ENCODE results near the gene HID1. TPM values are rescaled to one million over a fixed set of nuclear protein-coding genes. Genes with fewer than 3 reads are reported as not detected.

The HID1 gene
- total and polyA plus RNA-seq, 2 experiments from 2014 or later, result 8.7 to 10.9 TPM

DNA sequence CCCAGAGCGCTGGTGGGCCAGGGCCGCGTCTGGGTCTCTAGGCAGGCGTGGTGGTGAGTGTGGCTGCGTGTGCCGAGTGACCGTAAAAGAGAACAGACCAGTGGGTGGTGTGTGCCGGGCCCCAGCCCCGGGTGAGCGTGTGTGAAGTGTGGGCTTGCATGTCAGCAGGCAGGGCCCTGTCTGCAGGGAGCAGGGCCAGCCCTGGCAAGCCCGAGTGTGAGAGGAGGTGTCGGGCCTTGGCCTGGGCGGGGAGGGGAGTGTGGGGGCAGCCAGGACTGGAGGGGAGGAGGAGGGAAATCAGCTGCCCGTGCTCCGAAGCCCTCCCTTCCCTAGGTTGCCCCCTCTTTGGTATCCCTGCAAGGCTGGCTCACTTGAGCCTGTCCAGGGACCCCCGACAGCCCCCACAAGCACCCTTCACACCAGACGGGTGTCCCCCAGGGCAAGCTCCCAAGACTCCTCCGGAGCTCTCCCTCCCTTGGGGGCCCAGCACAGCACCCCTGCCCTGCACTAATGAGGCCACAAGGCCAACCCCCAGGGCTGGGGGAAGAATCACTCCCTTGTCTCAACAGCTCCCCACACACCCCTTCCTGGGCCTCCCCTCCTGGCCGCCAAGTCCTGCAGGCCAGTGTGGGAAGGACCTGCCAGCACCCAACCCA is 51.4 kb downstream of the HID1 start:
- TF ChIP-seq ZNF114 (CRISPR knock-in tag; IDR thresholded peaks at IDR 0.05), result no peak
- TF ChIP-seq, protein P1, sequence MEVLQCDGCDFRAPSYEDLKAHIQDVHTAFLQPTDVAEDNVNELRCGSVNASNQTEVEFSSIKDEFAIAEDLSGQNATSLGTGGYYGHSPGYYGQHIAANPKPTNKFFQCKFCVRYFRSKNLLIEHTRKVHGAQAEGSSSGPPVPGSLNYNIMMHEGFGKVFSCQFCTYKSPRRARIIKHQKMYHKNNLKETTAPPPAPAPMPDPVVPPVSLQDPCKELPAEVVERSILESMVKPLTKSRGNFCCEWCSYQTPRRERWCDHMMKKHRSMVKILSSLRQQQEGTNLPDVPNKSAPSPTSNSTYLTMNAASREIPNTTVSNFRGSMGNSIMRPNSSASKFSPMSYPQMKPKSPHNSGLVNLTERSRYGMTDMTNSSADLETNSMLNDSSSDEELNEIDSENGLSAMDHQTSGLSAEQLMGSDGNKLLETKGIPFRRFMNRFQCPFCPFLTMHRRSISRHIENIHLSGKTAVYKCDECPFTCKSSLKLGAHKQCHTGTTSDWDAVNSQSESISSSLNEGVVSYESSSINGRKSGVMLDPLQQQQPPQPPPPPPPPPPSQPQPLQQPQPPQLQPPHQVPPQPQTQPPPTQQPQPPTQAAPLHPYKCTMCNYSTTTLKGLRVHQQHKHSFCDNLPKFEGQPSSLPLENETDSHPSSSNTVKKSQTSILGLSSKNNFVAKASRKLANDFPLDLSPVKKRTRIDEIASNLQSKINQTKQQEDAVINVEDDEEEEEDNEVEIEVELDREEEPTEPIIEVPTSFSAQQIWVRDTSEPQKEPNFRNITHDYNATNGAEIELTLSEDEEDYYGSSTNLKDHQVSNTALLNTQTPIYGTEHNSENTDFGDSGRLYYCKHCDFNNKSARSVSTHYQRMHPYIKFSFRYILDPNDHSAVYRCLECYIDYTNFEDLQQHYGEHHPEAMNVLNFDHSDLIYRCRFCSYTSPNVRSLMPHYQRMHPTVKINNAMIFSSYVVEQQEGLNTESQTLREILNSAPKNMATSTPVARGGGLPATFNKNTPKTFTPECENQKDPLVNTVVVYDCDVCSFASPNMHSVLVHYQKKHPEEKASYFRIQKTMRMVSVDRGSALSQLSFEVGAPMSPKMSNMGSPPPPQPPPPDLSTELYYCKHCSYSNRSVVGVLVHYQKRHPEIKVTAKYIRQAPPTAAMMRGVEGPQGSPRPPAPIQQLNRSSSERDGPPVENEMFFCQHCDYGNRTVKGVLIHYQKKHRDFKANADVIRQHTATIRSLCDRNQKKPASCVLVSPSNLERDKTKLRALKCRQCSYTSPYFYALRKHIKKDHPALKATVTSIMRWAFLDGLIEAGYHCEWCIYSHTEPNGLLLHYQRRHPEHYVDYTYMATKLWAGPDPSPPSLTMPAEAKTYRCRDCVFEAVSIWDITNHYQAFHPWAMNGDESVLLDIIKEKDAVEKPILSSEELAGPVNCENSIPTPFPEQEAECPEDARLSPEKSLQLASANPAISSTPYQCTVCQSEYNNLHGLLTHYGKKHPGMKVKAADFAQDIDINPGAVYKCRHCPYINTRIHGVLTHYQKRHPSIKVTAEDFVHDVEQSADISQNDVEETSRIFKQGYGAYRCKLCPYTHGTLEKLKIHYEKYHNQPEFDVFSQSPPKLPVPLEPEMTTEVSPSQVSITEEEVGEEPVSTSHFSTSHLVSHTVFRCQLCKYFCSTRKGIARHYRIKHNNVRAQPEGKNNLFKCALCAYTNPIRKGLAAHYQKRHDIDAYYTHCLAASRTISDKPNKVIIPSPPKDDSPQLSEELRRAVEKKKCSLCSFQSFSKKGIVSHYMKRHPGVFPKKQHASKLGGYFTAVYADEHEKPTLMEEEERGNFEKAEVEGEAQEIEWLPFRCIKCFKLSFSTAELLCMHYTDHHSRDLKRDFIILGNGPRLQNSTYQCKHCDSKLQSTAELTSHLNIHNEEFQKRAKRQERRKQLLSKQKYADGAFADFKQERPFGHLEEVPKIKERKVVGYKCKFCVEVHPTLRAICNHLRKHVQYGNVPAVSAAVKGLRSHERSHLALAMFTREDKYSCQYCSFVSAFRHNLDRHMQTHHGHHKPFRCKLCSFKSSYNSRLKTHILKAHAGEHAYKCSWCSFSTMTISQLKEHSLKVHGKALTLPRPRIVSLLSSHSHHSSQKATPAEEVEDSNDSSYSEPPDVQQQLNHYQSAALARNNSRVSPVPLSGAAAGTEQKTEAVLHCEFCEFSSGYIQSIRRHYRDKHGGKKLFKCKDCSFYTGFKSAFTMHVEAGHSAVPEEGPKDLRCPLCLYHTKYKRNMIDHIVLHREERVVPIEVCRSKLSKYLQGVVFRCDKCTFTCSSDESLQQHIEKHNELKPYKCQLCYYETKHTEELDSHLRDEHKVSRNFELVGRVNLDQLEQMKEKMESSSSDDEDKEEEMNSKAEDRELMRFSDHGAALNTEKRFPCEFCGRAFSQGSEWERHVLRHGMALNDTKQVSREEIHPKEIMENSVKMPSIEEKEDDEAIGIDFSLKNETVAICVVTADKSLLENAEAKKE (CRISPR knock-in tag; IDR thresholded peaks at IDR 0.05), result no peak
- TF ChIP-seq POLR2AphosphoS5 (IDR thresholded peaks at IDR 0.05; ENCODE audit: low read depth), result no peak
- TF ChIP-seq, protein P2, sequence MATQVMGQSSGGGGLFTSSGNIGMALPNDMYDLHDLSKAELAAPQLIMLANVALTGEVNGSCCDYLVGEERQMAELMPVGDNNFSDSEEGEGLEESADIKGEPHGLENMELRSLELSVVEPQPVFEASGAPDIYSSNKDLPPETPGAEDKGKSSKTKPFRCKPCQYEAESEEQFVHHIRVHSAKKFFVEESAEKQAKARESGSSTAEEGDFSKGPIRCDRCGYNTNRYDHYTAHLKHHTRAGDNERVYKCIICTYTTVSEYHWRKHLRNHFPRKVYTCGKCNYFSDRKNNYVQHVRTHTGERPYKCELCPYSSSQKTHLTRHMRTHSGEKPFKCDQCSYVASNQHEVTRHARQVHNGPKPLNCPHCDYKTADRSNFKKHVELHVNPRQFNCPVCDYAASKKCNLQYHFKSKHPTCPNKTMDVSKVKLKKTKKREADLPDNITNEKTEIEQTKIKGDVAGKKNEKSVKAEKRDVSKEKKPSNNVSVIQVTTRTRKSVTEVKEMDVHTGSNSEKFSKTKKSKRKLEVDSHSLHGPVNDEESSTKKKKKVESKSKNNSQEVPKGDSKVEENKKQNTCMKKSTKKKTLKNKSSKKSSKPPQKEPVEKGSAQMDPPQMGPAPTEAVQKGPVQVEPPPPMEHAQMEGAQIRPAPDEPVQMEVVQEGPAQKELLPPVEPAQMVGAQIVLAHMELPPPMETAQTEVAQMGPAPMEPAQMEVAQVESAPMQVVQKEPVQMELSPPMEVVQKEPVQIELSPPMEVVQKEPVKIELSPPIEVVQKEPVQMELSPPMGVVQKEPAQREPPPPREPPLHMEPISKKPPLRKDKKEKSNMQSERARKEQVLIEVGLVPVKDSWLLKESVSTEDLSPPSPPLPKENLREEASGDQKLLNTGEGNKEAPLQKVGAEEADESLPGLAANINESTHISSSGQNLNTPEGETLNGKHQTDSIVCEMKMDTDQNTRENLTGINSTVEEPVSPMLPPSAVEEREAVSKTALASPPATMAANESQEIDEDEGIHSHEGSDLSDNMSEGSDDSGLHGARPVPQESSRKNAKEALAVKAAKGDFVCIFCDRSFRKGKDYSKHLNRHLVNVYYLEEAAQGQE (IDR thresholded peaks at IDR 0.05; ENCODE audit: unreplicated experiment), result no peak
- TF ChIP-seq EZH2 (IDR thresholded peaks at IDR 0.05; ENCODE audit: low read depth, unreplicated experiment), result no peak
- TF ChIP-seq, protein P3, sequence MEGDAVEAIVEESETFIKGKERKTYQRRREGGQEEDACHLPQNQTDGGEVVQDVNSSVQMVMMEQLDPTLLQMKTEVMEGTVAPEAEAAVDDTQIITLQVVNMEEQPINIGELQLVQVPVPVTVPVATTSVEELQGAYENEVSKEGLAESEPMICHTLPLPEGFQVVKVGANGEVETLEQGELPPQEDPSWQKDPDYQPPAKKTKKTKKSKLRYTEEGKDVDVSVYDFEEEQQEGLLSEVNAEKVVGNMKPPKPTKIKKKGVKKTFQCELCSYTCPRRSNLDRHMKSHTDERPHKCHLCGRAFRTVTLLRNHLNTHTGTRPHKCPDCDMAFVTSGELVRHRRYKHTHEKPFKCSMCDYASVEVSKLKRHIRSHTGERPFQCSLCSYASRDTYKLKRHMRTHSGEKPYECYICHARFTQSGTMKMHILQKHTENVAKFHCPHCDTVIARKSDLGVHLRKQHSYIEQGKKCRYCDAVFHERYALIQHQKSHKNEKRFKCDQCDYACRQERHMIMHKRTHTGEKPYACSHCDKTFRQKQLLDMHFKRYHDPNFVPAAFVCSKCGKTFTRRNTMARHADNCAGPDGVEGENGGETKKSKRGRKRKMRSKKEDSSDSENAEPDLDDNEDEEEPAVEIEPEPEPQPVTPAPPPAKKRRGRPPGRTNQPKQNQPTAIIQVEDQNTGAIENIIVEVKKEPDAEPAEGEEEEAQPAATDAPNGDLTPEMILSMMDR (conservative IDR thresholded peaks at IDR 0.05; ENCODE audit: low read depth in 2 of 2), result no peak
- TF ChIP-seq EZH2phosphoT487 (IDR thresholded peaks at IDR 0.05; ENCODE audit: unreplicated experiment), result no peak
- TF ChIP-seq NANOG (IDR thresholded peaks at IDR 0.05; ENCODE audit: borderline replicate concordance), result no peak
- TF ChIP-seq STAT1 (IDR thresholded peaks at IDR 0.05; ENCODE audit: unreplicated experiment), result no peak
- TF ChIP-seq CREB1 (CRISPR knock-in tag; IDR thresholded peaks at IDR 0.05; ENCODE audit: low read depth), result no peak
- no peak for TF ChIP-seq JUNB (IDR thresholded peaks at IDR 0.05; ENCODE audit: unreplicated experiment)
- no peak for TF ChIP-seq ZNF331 (CRISPR knock-in tag; IDR thresholded peaks at IDR 0.05; ENCODE audit: low read depth)
- TF ChIP-seq, protein P4, sequence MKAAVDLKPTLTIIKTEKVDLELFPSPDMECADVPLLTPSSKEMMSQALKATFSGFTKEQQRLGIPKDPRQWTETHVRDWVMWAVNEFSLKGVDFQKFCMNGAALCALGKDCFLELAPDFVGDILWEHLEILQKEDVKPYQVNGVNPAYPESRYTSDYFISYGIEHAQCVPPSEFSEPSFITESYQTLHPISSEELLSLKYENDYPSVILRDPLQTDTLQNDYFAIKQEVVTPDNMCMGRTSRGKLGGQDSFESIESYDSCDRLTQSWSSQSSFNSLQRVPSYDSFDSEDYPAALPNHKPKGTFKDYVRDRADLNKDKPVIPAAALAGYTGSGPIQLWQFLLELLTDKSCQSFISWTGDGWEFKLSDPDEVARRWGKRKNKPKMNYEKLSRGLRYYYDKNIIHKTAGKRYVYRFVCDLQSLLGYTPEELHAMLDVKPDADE (IDR thresholded peaks at IDR 0.05), result no peak
- DNase-seq (ENCODE audit: low spot score), result no peak
- no peak overlapping the region for H3K27ac ChIP-seq (ENCODE audit: low read depth)
- H3K4me3 Mint-ChIP-seq, result no peak overlapping the region; the same call in 2 of the 3 replicates
- H3F3A ChIP-seq (replicated peaks; ENCODE audit: low read depth), result no peaks in the 10 kb centered on the region
- peak; percentile 2; the same call in 2 of the 3 replicates for ATAC-seq
- H3K9me3 Mint-ChIP-seq, result no peaks in the 10 kb centered on the region
- peak overlapping the region; percentile 47; the same call in 1 of the 2 replicates for H2AFZ ChIP-seq
- H4K20me1 ChIP-seq (replicated peaks; ENCODE audit: insufficient read depth), result no peaks in the 10 kb centered on the region
- no peak overlapping the region for H3K4me3 ChIP-seq
- H3K4me1 Mint-ChIP-seq, result peaks cover 7% of the 10 kb centered on the region
- no peaks in the 10 kb centered on the region for H3K36me3 ChIP-seq (ENCODE audit: insufficient read depth)
- H3K9me2 ChIP-seq (ENCODE audit: insufficient read depth), result no peaks in the 10 kb centered on the region
- H3K27me3 Mint-ChIP-seq (ENCODE audit: insufficient read depth, low read depth, poor library complexity), result peaks cover 48% of the 10 kb centered on the region
- H3K79me2 ChIP-seq (replicated peaks; ENCODE audit: insufficient read depth), result no peaks in the 10 kb centered on the region
- peaks cover 16% of the 10 kb centered on the region for H3K4me1 ChIP-seq (ENCODE audit: insufficient read depth)
- H3K4me2 ChIP-seq, result peak overlapping the region; percentile 26; the same call in 1 of the 2 replicates
- H3K36me3 Mint-ChIP-seq (ENCODE audit: low read depth), result no peaks in the 10 kb centered on the region
- no peak overlapping the region for H3K27ac Mint-ChIP-seq
- peaks cover 55% of the 10 kb centered on the region for H3K27me3 ChIP-seq (ENCODE audit: insufficient read depth)

All from GM23338 (cell line).